ENCODE data around the gene IGSF21.

The IGSF21 gene

GRCh38 chr1:18266391-18266790 lies 158.8 kb downstream of the IGSF21 start:
- DNase-seq: no peak

GRCh38 chr1:18271336-18271735 lies 163.7 kb downstream of the IGSF21 start:
- DNase-seq: no peak

GRCh38 chr1:18278946-18279345 lies 171.3 kb downstream of the IGSF21 start:
- DNase-seq: no peak

GRCh38 chr1:18279351-18280074 lies 171.9 kb downstream of the IGSF21 start:
- DNase-seq: no peak

- no peak for DNase-seq
Measured at GRCh38 chr1:18280956-18281355, 173.4 kb downstream of the IGSF21 start.

- no peak for DNase-seq
Measured at GRCh38 chr1:18282851-18283600, 175.4 kb downstream of the IGSF21 start.

- DNase-seq: no peak
Measured at GRCh38 chr1:18283601-18284385, 176.2 kb downstream of the IGSF21 start.

GRCh38 chr1:18284805-18285537 lies 177.4 kb downstream of the IGSF21 start:
- DNase-seq: no peak

- DNase-seq: no peak
Measured at GRCh38 chr1:18285538-18285924, 177.9 kb downstream of the IGSF21 start.

GRCh38 chr1:18288722-18289121 lies 181.1 kb downstream of the IGSF21 start:
- DNase-seq: no peak

GRCh38 chr1:18289597-18289996 lies 182.0 kb downstream of the IGSF21 start:
- no peak for DNase-seq

- no peak for DNase-seq
Measured at GRCh38 chr1:18290740-18291412, 183.3 kb downstream of the IGSF21 start.

- DNase-seq: no peak
Measured at GRCh38 chr1:18292531-18292930, 184.9 kb downstream of the IGSF21 start.

GRCh38 chr1:18293291-18293690 lies 185.7 kb downstream of the IGSF21 start:
- no peak for DNase-seq

GRCh38 chr1:18294437-18295176 lies 187.0 kb downstream of the IGSF21 start:
- DNase-seq: no peak

- DNase-seq: no peak
Measured at GRCh38 chr1:18297896-18298648, 190.5 kb downstream of the IGSF21 start.

- no peak for DNase-seq
Measured at GRCh38 chr1:18299441-18300338, 192.1 kb downstream of the IGSF21 start.

GRCh38 chr1:18300376-18300775 lies 192.8 kb downstream of the IGSF21 start:
- no peak for DNase-seq

- no peak for DNase-seq
Measured at GRCh38 chr1:18302788-18303413, 195.3 kb downstream of the IGSF21 start.

Data from hippocampal formation (tissue), 2 donors.